MCF 10A (cell line): ENCODE measurements around the gene PKD1. TPM values are rescaled to one million over a fixed set of nuclear protein-coding genes. Genes with fewer than 3 reads are reported as not detected.

Experiments used
- BruUV-seq: library from RNA; stranded (reverse); fragments of 400-500 nt; replicated peaks from 2 replicates; lab custom pipeline; 2021; lab: Mats Ljungman, UMichigan
- CTCF ChIA-PET: fragments of 300-600 bp; sonication (Branson Sonifier 250); formaldehyde crosslinking; extraction: SDS; loops from one replicate; lab custom pipeline; 2021; ENCODE audit warnings: antibody characterized with exemption, inconsistent platforms; lab: Yijun Ruan, JAX
- POLR2A ChIA-PET: fragments of 300-600, 350-650 bp; sonication (Branson Sonifier 250); formaldehyde crosslinking; extraction: SDS; loops from one replicate; lab custom pipeline; 2020; ENCODE audit warnings: antibody characterized with exemption, inconsistent platforms; lab: Yijun Ruan, JAX
- DNase-seq: peaks from one replicate; pipeline ENCODE4 v3.0.0-alpha.2; 2018; ENCODE audit not compliant: unreplicated experiment
- H3K27ac Mint-ChIP-seq: one replicate; pipeline ENCODE4 v1.8.0; 2022; ENCODE audit warnings: mild to moderate bottlenecking, low read depth, mixed read lengths; ENCODE audit not compliant: unreplicated experiment
- H3K27me3 Mint-ChIP-seq: one replicate; pipeline ENCODE4 v1.8.0; 2022; ENCODE audit warnings: mixed read lengths; ENCODE audit not compliant: insufficient read depth, unreplicated experiment
- H3K36me3 Mint-ChIP-seq: one replicate; pipeline ENCODE4 v1.8.0; 2022; ENCODE audit warnings: mild to moderate bottlenecking, moderate library complexity, mixed read lengths; ENCODE audit not compliant: insufficient read depth, unreplicated experiment
- H3K4me1 Mint-ChIP-seq: one replicate; pipeline ENCODE4 v1.8.0; 2022; ENCODE audit warnings: mixed read lengths; ENCODE audit not compliant: insufficient read depth, unreplicated experiment
- H3K4me3 Mint-ChIP-seq: one replicate; pipeline ENCODE4 v1.8.0; 2022; ENCODE audit warnings: mild to moderate bottlenecking, moderate library complexity, mixed read lengths; ENCODE audit not compliant: unreplicated experiment
- H3K9me3 Mint-ChIP-seq: one replicate; pipeline ENCODE4 v1.8.0; 2022; ENCODE audit warnings: mixed read lengths; ENCODE audit not compliant: unreplicated experiment
- CTCF ChIP-seq: fragments of 200-600 bp; IDR thresholded peaks from one replicate; pipeline ENCODE4 v1.8.0; 2022; ENCODE audit warnings: antibody characterized with exemption, mild to moderate bottlenecking; ENCODE audit not compliant: unreplicated experiment
- intact Hi-C: fragments of 100-400 bp; cut with micrococcal nuclease; formaldehyde crosslinking; loops from 2 replicates; pipeline ENCODE4 v1.14.1; 2022
- total RNA-seq: library from RNA; stranded (reverse); gene quantifications from 2 replicates; pipeline ENCODE4 v1.2.3, GENCODE V29; 2022

Gene PKD1
- total RNA-seq, 1 experiment from 2014 or later = 187 TPM

DNA sequence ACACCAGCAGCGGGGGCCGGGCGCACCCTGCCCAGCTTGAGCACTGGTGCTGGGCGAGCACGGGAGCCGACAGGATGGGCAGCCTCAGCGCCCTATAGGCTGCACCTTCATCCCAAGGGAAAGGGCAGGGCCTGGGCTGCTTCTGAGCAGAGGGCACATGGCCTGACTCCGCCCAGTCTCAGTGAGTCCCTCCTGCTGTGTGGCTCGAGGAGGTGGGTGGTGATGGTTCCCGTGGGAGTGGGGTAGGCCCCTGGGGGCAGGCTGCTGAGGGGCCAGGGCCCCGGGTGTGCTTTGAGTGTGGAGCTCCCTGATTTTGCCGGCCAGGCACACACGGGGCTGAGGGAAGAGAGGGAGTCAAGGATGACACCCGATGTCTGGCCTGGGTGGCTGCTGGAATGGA is 50.0 kb downstream of the PKD1 start:
- ChIA-PET POLR2A (interaction anchor here (0.6 to 1.5 kb wide), 7 partner anchors 38 to 120 kb away, joined by 3 to 5 read pairs (median 4); partner anchors contain the start of genes NTHL1, TRAF7 and TSC2), CTCF (interaction anchor here (0.9 to 1.2 kb wide), 2 partner anchors 15 to 20 kb away, joined by 3 read pairs; no protein-coding TSS in a partner anchor)
- peak; percentile 31 for DNase-seq
- peaks cover 54% of the 10 kb centered on the region for H3K36me3 Mint-ChIP-seq
- H3K4me1 Mint-ChIP-seq = peaks cover 4% of the 10 kb centered on the region
- peak overlapping the region; percentile 9 for H3K27ac Mint-ChIP-seq
- H3K27me3 Mint-ChIP-seq = no peaks in the 10 kb centered on the region
- no peak for TF ChIP-seq CTCF
- no peaks in the 10 kb centered on the region for H3K9me3 Mint-ChIP-seq
- intact Hi-C loops = no loop called here
- no peak overlapping the region for H3K4me3 Mint-ChIP-seq
- BruUV-seq = no TSS peak

GRCh38 chr16:2084895-2085625 is 50.6 kb downstream of the PKD1 start:
- H3K4me1 Mint-ChIP-seq = peaks cover 4% of the 10 kb centered on the region
- BruUV-seq = no TSS peak
- H3K27me3 Mint-ChIP-seq = no peaks in the 10 kb centered on the region
- POLR2A ChIA-PET = interaction anchor here (0.8 to 1.5 kb wide), 5 partner anchors 37 to 77 kb away, joined by 3 to 5 read pairs (median 4); partner anchors contain the start of genes NTHL1, TRAF7 and TSC2
- no peaks in the 10 kb centered on the region for H3K9me3 Mint-ChIP-seq
- CTCF ChIA-PET = interaction anchor here (0.9 to 1.6 kb wide), 3 partner anchors 16 to 36 kb away, joined by 3 to 4 read pairs (median 3); no protein-coding TSS in a partner anchor
- no peak for TF ChIP-seq CTCF
- H3K36me3 Mint-ChIP-seq = peaks cover 53% of the 10 kb centered on the region
- intact Hi-C loops = no loop called here
- no peak overlapping the region for H3K4me3 Mint-ChIP-seq
- DNase-seq = no peak
- peak overlapping the region; percentile 9 for H3K27ac Mint-ChIP-seq

- Mint-ChIP-seq H3K4me1 (peaks cover 4% of the 10 kb centered on the region), H3K27me3 (no peaks in the 10 kb centered on the region), H3K4me3 (no peak overlapping the region), H3K36me3 (peaks cover 44% of the 10 kb centered on the region), H3K9me3 (no peaks in the 10 kb centered on the region), H3K27ac (no peak overlapping the region)
- no TSS peak for BruUV-seq
- intact Hi-C loops = no loop called here
- CTCF ChIA-PET = interaction anchor here (1.1 to 1.6 kb wide), 2 partner anchors 37 to 56 kb away, joined by 4 to 6 read pairs; no protein-coding TSS in a partner anchor
- DNase-seq = no peak
- no peak for TF ChIP-seq CTCF
- POLR2A ChIA-PET = interaction anchor here (1.1 kb wide), 1 partner anchor 45 kb away, joined by 3 read pairs; no protein-coding TSS in a partner anchor
Measured at GRCh38 chr16:2083876-2084780, 51.6 kb downstream of the PKD1 start.
